GM19238 (cell line): ENCODE measurements around the gene LMTK2.
"Not testable (repeated sequence)": the region's sequence is repeated elsewhere in the genome, so short reads cannot be mapped to it uniquely, and the experiment has no call there.

ENCODE experiments used
- DNase-seq: peaks from one replicate; pipeline ENCODE4 v3.0.0; 2011; ENCODE audit warnings: low spot score; ENCODE audit not compliant: insufficient read length

Gene LMTK2

GRCh38 chr7:98217623-98218582 is 111.2 kb downstream of the LMTK2 start:
- DNase-seq: no peak

- not testable (repeated sequence) for DNase-seq
These were observed 112.7 kb downstream of the LMTK2 start for GRCh38 chr7:98219382-98219781.

GRCh38 chr7:98221611-98222532 is 115.2 kb downstream of the LMTK2 start:
- no peak for DNase-seq

- DNase-seq: no peak
These were observed 116.0 kb downstream of the LMTK2 start for GRCh38 chr7:98222533-98223195.

- DNase-seq: no peak
These were observed 116.8 kb downstream of the LMTK2 start for GRCh38 chr7:98223351-98223897.

- DNase-seq: no peak
These were observed 117.4 kb downstream of the LMTK2 start for GRCh38 chr7:98223898-98224700.

GRCh38 chr7:98224701-98225181 is 118.1 kb downstream of the LMTK2 start:
- DNase-seq: no peak

DNA sequence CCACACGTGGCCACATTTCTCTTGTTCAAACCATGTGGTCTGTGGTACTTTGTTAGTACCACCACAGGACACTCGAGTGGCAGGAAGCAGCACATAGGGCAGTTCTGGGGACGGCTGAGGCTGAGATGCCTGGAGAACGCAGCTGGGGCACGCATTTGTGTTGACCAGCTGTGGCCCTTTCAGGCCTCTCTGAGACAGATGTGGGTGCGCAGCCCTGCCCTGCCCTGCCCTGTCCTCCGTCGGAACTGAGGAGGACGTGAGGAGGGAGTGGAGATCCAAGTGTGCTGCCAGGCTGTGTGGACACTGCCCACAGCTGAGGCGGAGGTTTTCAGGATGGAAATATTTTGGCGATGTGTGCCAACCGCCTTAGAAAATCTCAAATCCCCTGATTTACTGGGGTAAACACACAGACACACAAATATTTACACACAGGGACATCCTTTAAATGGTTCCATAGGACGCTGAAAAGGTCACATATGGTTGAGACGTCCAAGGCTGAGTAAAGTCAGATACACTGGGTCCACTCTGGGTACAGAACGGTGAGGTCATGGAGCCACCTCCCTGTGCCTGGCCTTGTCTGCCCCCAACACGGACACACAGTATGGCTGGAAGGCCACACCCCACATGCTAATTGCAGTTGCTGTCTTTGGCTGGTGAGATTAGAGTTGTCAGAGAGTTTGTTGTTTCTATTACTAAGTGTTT is 119.4 kb downstream of the LMTK2 start:
- no peak for DNase-seq

DNA sequence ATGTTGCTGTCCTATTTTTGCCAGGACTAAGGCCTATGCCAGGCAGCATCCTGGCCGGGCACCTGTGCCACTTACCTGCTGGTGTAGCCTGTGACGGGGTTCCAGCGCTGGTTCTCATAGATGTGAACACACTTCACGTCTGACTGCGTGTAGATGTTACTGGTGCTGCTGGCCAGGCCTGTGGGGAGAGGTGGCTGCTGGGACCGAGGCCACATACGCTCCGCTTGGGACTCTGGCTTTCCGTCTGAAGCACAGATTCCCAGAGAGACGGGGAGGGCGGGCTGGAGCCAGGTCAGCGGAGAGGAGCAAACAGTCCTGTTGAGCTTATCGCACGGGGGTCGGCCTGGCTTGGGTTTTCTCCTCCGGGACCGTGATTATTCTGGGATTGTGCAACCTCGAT is 121.3 kb downstream of the LMTK2 start:
- DNase-seq: no peak

- DNase-seq: no peak
These were observed 122.1 kb downstream of the LMTK2 start for GRCh38 chr7:98228801-98229200.

- DNase-seq: no peak
These were observed 122.8 kb downstream of the LMTK2 start for GRCh38 chr7:98229441-98229840.

- no peak for DNase-seq
These were observed 123.5 kb downstream of the LMTK2 start for GRCh38 chr7:98229991-98230745.

- no peak for DNase-seq
These were observed 124.2 kb downstream of the LMTK2 start for GRCh38 chr7:98230746-98231471.

- no peak for DNase-seq
These were observed 125.0 kb downstream of the LMTK2 start for GRCh38 chr7:98231493-98232262.

DNA sequence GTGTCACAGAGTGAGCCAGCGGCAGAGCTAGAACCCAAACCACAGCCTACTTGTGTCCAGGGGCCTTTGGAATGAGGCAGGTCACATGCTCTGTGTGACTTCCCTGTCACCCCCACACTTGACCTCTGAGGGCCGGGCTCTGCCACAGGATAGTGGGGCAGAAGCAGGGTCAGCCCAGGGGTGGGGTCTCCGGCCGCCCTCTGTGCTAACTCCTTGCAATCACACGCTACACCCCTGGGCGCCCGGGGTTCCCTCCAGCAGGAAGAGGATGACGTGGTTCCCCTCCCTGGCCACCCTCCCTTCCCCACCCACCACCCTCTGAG is 125.6 kb downstream of the LMTK2 start:
- no peak for DNase-seq

DNA sequence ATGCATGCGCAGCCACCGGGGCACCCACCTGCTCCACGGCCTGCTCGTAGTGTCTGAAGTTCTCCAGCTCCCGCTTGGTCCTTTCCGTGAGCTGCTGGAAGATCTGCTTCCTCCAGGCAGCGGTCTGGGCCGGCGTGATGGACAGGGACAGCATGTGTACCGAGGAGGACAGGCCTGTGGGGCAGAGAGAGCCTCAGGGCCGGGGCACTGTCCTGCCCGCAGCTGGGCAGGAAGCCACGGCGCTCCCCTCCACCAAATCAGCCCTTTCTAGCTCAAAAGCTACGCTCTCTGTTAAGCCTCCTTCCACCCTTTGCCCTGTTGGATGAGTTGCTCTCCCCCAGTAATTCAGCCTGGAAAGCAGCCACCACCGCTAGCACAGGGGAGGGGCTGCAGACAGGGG is 126.1 kb downstream of the LMTK2 start:
- DNase-seq: no peak

DNA sequence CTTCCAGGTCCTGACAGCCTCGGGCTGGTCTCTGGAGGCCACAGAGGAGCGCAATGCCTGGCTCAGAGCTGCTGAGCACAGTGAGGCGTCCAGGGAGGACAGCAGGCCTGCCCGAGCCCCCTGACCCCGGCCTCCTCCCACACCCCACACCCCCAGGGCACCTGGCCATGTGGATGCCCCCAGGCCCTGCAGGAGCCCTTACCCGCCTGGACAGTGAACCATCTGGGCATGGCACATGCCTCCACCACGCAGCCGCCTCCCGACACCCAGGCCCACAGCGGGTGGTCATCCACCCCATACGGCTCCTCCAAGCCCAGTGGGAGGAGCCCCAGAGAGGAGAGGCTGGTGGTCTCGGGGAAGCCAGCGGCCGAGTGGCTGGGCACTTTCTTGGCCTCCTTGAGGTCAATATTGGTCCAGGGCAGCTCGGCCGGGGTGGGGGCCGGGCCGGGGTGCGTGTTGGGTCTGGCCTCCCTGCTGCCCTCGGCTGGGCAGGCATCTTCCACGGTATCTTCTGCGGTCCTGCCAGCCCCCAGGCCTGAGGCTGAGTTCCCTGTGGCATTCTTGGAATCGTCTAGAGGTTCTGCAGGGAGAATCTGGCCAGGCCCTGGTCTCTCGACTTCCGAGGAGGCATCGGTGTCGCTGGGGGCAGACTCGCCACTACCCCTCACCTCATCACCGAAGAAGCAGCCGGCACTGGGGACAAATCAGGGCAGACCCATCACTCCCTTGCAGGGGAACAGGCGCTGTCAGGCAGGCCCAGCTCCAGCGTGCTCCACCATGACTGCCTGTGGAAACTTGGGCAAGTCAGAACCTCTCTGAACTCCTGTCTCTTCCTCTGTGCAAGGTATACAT is 126.8 kb downstream of the LMTK2 start:
- no peak for DNase-seq
